ENCODE measurements around the gene CPNE1.

CPNE1 gene

GRCh38 chr20:35673884-35674283 is 9.2 kb upstream of the CPNE1 start:
- Histone ChIP-seq H3K36me3 (peaks cover 58% of the 10 kb centered on the region), H3K9me3 (no peaks in the 10 kb centered on the region), H3K4me1 (ENCODE audit: control insufficient read depth in 1 of 2, insufficient read depth in 1 of 2, low read depth in 1 of 2, low read length in 1 of 2) (no peaks in the 10 kb centered on the region), H3K27ac (no peak overlapping the region), H3K4me3 (ENCODE audit: low read depth in 1 of 2, low read length in 1 of 2) (no peak overlapping the region), H3K27me3 (no peaks in the 10 kb centered on the region)
- no peak for TF ChIP-seq CTCF (IDR thresholded peaks at IDR 0.05)

- Histone ChIP-seq H3K4me1 (ENCODE audit: control insufficient read depth in 1 of 2, insufficient read depth in 1 of 2, low read depth in 1 of 2, low read length in 1 of 2) (peaks cover 3 to 7% of the 10 kb centered on the region in 2 experiments), H3K27me3 (no peaks in the 10 kb centered on the region), H3K4me3 (ENCODE audit: low read depth in 1 of 2, low read length in 1 of 2) (no peak overlapping the region), H3K27ac (no peak overlapping the region), H3K36me3 (peaks cover 60% of the 10 kb centered on the region), H3K9me3 (no peaks in the 10 kb centered on the region)
- TF ChIP-seq CTCF (IDR thresholded peaks at IDR 0.05): no peak
These were observed 5.0 kb upstream of the CPNE1 start for GRCh38 chr20:35669681-35670080.

GRCh38 chr20:35669221-35669620 is 4.5 kb upstream of the CPNE1 start:
- TF ChIP-seq CTCF (IDR thresholded peaks at IDR 0.05): no peak
- Histone ChIP-seq H3K4me3 (ENCODE audit: low read depth in 1 of 2, low read length in 1 of 2) (no peak overlapping the region), H3K9me3 (no peaks in the 10 kb centered on the region), H3K27me3 (no peaks in the 10 kb centered on the region), H3K36me3 (peaks cover 56% of the 10 kb centered on the region), H3K27ac (no peak overlapping the region), H3K4me1 (ENCODE audit: control insufficient read depth in 1 of 2, insufficient read depth in 1 of 2, low read depth in 1 of 2, low read length in 1 of 2) (peaks cover 5 to 8% of the 10 kb centered on the region in 2 experiments)

- Histone ChIP-seq H3K4me1 (ENCODE audit: control insufficient read depth in 1 of 2, insufficient read depth in 1 of 2, low read depth in 1 of 2, low read length in 1 of 2) (peaks cover 38 to 41% of the 10 kb centered on the region in 2 experiments), H3K4me3 (ENCODE audit: low read depth in 1 of 2, low read length in 1 of 2) (no peak overlapping the region), H3K9me3 (no peaks in the 10 kb centered on the region), H3K27me3 (no peaks in the 10 kb centered on the region), H3K36me3 (peaks cover 25% of the 10 kb centered on the region), H3K27ac (no peak overlapping the region)
- TF ChIP-seq CTCF (IDR thresholded peaks at IDR 0.05): no peak
These were observed 1.2 kb upstream of the CPNE1 start for GRCh38 chr20:35665949-35666288.

- Histone ChIP-seq H3K36me3 (peaks cover 4% of the 10 kb centered on the region), H3K27ac (peak overlapping the region; percentile 97), H3K4me3 (ENCODE audit: low read depth in 1 of 2, low read length in 1 of 2) (peak overlapping the region; percentile 95 to 98), H3K27me3 (no peaks in the 10 kb centered on the region), H3K4me1 (ENCODE audit: control insufficient read depth in 1 of 2, insufficient read depth in 1 of 2, low read depth in 1 of 2, low read length in 1 of 2) (peaks cover 52 to 58% of the 10 kb centered on the region in 2 experiments), H3K9me3 (no peaks in the 10 kb centered on the region)
- TF ChIP-seq CTCF (IDR thresholded peaks at IDR 0.05): peak; percentile 20
These were observed 909 bp downstream of the CPNE1 start for GRCh38 chr20:35663516-35664465.
